HG03354 (cell line): ENCODE results near the gene FGFRL1.
"Not testable (repeated sequence)": the region's sequence is repeated elsewhere in the genome, so short reads cannot be mapped to it uniquely, and the experiment has no call there.

Source experiments
- ATAC-seq: cut with Tn5 transposase; IDR thresholded peaks from one replicate; pipeline ENCODE4 v1.9.1; 2021; ENCODE audit warnings: mild to moderate bottlenecking; ENCODE audit not compliant: unreplicated experiment, poor library complexity, severe bottlenecking

FGFRL1 gene

GRCh38 chr4:972651-973424 is 38.6 kb upstream of the FGFRL1 start:
- peak; percentile 50 for ATAC-seq

GRCh38 chr4:973431-974397 is 37.7 kb upstream of the FGFRL1 start, which contains the start of gene DGKQ:
DGKQ (minus strand) TSS chr4:973569; CDS start chr4:973482, 87 bp downstream.
- ATAC-seq: peak; percentile 74

- no peak for ATAC-seq
These were observed 36.8 kb upstream of the FGFRL1 start for GRCh38 chr4:974668-975067.

- ATAC-seq: not testable (repeated sequence)
These were observed 35.4 kb upstream of the FGFRL1 start for GRCh38 chr4:976016-976415.

GRCh38 chr4:978957-979701 is 32.3 kb upstream of the FGFRL1 start:
- ATAC-seq: no peak

- no peak for ATAC-seq
These were observed 29.1 kb upstream of the FGFRL1 start for GRCh38 chr4:982291-982690.

GRCh38 chr4:982814-983213 is 28.6 kb upstream of the FGFRL1 start:
- ATAC-seq: no peak

GRCh38 chr4:984336-985054 is 26.9 kb upstream of the FGFRL1 start:
- ATAC-seq: no peak

GRCh38 chr4:985123-985830 is 26.1 kb upstream of the FGFRL1 start:
- ATAC-seq: no peak

GRCh38 chr4:986428-986878 is 25.0 kb upstream of the FGFRL1 start:
- peak; percentile 21 for ATAC-seq

- ATAC-seq: peak; percentile 76
These were observed 24.4 kb upstream of the FGFRL1 start, which contains the start of gene IDUA for GRCh38 chr4:986879-987623. IDUA (plus strand) TSS chr4:987044; CDS start chr4:987085, 41 bp downstream.

GRCh38 chr4:987624-988513 is 23.6 kb upstream of the FGFRL1 start:
- no peak for ATAC-seq

GRCh38 chr4:988726-989721 is 22.4 kb upstream of the FGFRL1 start:
- no peak for ATAC-seq

- ATAC-seq: no peak
These were observed 21.5 kb upstream of the FGFRL1 start for GRCh38 chr4:989722-990471.

GRCh38 chr4:990746-991367 is 20.6 kb upstream of the FGFRL1 start:
- ATAC-seq: no peak
